Hepatocyte (in vitro differentiated cells): ENCODE data around the gene KRAS.

ENCODE experiments used
- CTCF ChIP-seq: fragments of 200-600 bp; sonication (generic); IDR thresholded peaks from 2 replicates; pipeline ENCODE4 v1.5.1; 2016; ENCODE audit warnings: antibody characterized with exemption, mild to moderate bottlenecking; ENCODE audit not compliant: poor library complexity
- EZH2phosphoT487 ChIP-seq: fragments of 200-600 bp; sonication (generic); IDR thresholded peaks from one replicate; pipeline ENCODE4 v1.6.1; 2018; ENCODE audit warnings: antibody characterized with exemption, mild to moderate bottlenecking, low read depth, moderate library complexity; ENCODE audit not compliant: unreplicated experiment, severe bottlenecking

DNA sequence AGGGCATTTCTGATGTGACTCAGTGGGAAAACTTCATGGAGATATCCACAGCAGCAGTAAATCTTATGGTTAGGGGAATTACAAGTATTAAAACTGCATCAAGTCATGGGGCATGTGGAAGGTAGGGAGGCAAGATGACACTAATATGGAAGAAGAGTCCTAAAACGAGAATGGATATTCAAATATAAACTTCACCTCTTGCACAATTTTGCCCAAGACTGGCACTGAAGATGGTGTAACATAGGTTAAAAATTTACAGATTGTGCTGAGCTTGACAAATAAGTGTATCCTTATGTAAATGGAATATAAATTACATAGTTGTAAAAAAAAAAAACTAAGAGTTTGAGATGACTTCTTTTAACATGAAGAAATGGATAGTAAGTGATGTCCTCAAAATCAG lies 42.9 kb downstream of the KRAS start:
- TF ChIP-seq CTCF, result no peak
- TF ChIP-seq EZH2phosphoT487, result no peak
